Measurements from ENCODE around the gene CCNL1.
A peak's percentile ranks its signal among the peaks of the same experiment; 100 is the strongest.

CCNL1 gene

DNA sequence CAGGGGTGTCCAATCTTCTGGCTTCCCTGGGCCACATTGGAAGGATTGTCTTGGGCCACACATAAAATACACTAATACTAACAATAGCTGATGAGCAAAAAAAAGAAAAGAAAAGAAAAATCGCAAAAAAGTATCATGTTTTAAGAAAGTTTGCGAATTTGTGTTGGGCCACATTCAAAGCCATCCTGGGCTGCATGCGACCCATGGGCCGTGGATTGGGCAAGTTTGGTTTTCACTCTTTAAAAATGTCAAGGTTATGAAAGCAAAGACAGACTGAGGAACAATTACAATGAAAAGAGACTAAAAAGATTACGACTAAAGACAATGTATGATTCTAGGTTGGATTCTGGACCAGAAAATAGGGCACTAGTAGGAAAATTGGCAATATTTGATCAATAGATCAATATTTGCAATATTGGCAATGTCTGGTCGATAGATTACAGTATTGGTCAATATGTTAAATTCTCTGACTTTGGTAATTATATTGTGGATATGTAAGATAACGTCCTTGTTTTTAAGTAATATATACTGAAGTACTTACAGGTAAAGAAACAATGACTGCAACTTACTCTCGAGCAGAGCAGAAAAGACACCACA is 19.9 kb downstream of the CCNL1 start:
- Histone ChIP-seq H3K4me1 (ENCODE audit: control insufficient read depth in 1 of 2, insufficient read depth in 2 of 2, low read length in 2 of 2) (peaks cover 10 to 15% of the 10 kb centered on the region in 2 donors), H3K9me3 (ENCODE audit: control insufficient read depth in 1 of 2, low read length in 2 of 2) (no peaks in the 10 kb centered on the region), H3K4me3 (ENCODE audit: low read depth in 1 of 2, low read length in 2 of 2) (no peak overlapping the region), H3K27me3 (ENCODE audit: low read depth, low read length) (no peaks in the 10 kb centered on the region), H3K36me3 (ENCODE audit: control insufficient read depth in 1 of 2, insufficient read depth in 2 of 2, low read length in 2 of 2) (peaks cover 9 to 22% of the 10 kb centered on the region in 2 donors), H3K27ac (ENCODE audit: low read length) (no peak overlapping the region)

DNA sequence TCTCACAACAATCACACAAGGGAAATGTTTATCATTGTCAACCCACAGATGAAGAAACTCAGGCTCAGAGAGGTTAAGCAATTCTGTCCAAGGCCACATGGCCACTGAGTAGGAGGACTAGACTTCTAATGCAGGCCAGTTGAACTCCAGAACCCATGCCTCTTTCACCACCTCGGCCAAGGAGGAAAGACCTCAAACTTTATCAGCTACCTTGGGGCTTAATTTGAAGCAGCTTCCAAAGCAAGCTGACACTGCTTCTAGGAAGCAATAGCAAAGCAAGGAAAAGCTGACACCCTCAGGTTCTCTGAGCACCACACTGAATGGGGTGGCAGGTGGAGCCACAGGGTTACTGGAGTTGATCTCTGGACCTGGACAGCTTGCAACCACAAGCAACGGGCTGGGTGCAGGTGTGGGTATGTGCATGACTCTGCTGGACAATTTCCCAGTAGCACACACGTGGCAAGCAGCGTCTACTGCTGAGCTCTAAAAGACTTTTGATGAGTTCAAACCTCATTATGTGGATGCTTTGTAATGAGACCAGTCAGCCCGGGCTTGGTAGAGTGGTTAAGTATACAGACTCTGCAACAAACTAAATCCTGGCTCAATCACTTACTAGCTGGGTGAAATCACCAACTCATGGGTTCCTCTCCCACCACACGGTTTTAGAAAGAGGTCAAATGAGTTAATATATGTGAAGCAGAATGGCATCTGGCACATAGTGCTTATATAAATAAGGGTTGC is 23.1 kb downstream of the CCNL1 start:
- Histone ChIP-seq H3K27ac (ENCODE audit: low read length) (peak overlapping the region; percentile 72), H3K4me3 (ENCODE audit: low read depth in 1 of 2, low read length in 2 of 2) (peak overlapping the region in 1 of 2 donors; percentile 31), H3K9me3 (ENCODE audit: control insufficient read depth in 1 of 2, low read length in 2 of 2) (no peaks in the 10 kb centered on the region), H3K4me1 (ENCODE audit: control insufficient read depth in 1 of 2, insufficient read depth in 2 of 2, low read length in 2 of 2) (peaks cover 13 to 22% of the 10 kb centered on the region in 2 donors), H3K36me3 (ENCODE audit: control insufficient read depth in 1 of 2, insufficient read depth in 2 of 2, low read length in 2 of 2) (no peaks in the 10 kb centered on the region), H3K27me3 (ENCODE audit: low read depth, low read length) (no peaks in the 10 kb centered on the region)

DNA sequence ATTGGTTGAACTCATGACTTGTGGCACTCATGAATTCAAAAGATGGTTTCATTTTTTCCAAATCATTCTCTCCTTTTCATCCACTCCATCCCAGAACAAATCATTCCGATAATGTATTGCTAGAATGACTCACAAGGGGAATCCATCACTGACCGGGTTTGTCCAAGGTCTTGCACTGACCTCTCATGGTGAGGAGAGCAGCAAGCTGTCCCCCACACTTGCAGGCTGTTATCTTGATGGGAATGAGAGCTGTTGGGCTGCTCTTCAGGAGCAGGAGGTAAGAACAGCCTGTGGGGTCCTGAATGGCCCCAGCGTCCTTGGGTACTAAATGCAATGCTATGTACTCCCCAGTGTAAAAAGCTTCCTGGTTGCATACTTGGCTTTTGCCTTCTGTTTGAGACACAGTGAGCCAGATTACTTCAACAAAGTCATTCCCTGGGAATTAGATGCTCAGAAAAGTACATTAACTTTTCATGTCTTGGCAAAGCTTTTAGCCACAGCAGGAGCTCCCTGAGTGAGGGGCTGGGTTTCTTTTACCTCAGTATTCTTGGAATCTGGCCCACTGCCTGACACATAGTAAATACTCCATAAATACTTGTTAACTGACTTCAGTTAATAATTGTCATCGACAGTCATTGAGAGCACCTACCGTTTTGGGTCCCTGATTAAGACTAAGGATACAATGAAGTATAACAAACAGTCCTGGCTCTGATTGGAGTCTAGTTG is 24.1 kb downstream of the CCNL1 start:
- H3K4me1 ChIP-seq (ENCODE audit: control insufficient read depth in 1 of 2, insufficient read depth in 2 of 2, low read length in 2 of 2): peaks cover 16 to 26% of the 10 kb centered on the region in 2 donors
- H3K9me3 ChIP-seq (ENCODE audit: control insufficient read depth in 1 of 2, low read length in 2 of 2): no peaks in the 10 kb centered on the region

GRCh38 chr3:157134620-157135191 is 25.2 kb downstream of the CCNL1 start:
- H3K4me3 ChIP-seq (ENCODE audit: low read depth in 1 of 2, low read length in 2 of 2): no peak overlapping the region
- no peaks in the 10 kb centered on the region for H3K36me3 ChIP-seq (ENCODE audit: control insufficient read depth in 1 of 2, insufficient read depth in 2 of 2, low read length in 2 of 2)
- peak overlapping the region; percentile 16 for H3K27ac ChIP-seq (ENCODE audit: low read length)
- peaks cover 16 to 26% of the 10 kb centered on the region in 2 donors for H3K4me1 ChIP-seq (ENCODE audit: control insufficient read depth in 1 of 2, insufficient read depth in 2 of 2, low read length in 2 of 2)
- no peaks in the 10 kb centered on the region for H3K9me3 ChIP-seq (ENCODE audit: control insufficient read depth in 1 of 2, low read length in 2 of 2)
- H3K27me3 ChIP-seq (ENCODE audit: low read depth, low read length): no peaks in the 10 kb centered on the region

More for the DNA sequence above, 24.1 kb downstream of the CCNL1 start:
- H3K36me3 ChIP-seq (ENCODE audit: control insufficient read depth in 1 of 2, insufficient read depth in 2 of 2, low read length in 2 of 2): no peaks in the 10 kb centered on the region
- H3K27me3 ChIP-seq (ENCODE audit: low read depth, low read length): no peaks in the 10 kb centered on the region
- H3K27ac ChIP-seq (ENCODE audit: low read length): peak overlapping the region; percentile 16
- no peak overlapping the region for H3K4me3 ChIP-seq (ENCODE audit: low read depth in 1 of 2, low read length in 2 of 2)

DNA sequence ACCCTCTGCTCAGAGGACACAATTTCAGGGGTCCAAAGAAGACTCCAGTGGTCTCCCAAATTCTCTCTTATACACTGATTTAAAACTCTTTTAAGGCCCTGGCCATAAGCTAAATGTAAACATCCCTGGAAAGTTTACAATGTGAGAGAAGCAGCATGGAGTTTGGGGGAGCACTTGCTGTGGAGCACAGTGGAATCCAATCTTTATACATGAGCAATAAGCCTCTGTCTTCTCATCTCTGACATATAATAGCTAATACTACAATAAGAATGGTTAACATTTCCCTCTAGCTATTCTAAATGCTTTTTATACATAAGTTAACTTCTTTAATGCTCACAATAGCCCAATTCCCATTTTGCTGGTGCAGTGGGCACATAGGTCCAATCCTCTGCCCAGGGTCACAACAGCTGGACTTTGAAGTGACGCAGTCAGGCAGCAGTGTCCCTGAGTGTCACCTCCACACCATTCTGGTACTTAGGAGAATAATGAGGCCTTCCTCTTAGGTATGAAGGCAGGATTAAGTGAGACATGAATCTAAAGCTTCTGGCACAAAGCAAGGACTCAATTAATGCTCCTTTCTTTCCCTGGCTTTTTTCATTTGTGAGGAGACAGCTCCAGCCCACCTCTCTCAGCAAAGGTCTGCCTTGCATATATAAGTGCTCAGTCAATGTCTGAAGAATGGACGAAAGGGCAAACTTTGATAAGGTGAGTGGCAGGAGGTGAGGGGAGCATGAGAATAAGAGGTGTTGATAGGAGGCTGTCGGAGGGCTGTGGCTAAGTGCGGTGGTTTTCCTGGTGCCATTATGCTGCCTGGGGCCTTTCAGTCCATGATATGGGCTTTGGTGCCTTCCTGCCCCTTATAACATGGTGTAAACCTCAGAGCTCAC is 26.3 kb downstream of the CCNL1 start:
- no peaks in the 10 kb centered on the region for H3K27me3 ChIP-seq (ENCODE audit: low read depth, low read length)
- no peak overlapping the region for H3K27ac ChIP-seq (ENCODE audit: low read length)
- H3K9me3 ChIP-seq (ENCODE audit: control insufficient read depth in 1 of 2, low read length in 2 of 2): no peaks in the 10 kb centered on the region
- peaks cover 19 to 33% of the 10 kb centered on the region in 2 donors for H3K4me1 ChIP-seq (ENCODE audit: control insufficient read depth in 1 of 2, insufficient read depth in 2 of 2, low read length in 2 of 2)
- no peak overlapping the region for H3K4me3 ChIP-seq (ENCODE audit: low read depth in 1 of 2, low read length in 2 of 2)
- H3K36me3 ChIP-seq (ENCODE audit: control insufficient read depth in 1 of 2, insufficient read depth in 2 of 2, low read length in 2 of 2): no peaks in the 10 kb centered on the region

GRCh38 chr3:157132936-157133335 is 27.0 kb downstream of the CCNL1 start:
- peaks cover 23 to 34% of the 10 kb centered on the region in 2 donors for H3K4me1 ChIP-seq (ENCODE audit: control insufficient read depth in 1 of 2, insufficient read depth in 2 of 2, low read length in 2 of 2)
- H3K36me3 ChIP-seq (ENCODE audit: control insufficient read depth in 1 of 2, insufficient read depth in 2 of 2, low read length in 2 of 2): no peaks in the 10 kb centered on the region
- no peak overlapping the region for H3K27ac ChIP-seq (ENCODE audit: low read length)
- no peak overlapping the region for H3K4me3 ChIP-seq (ENCODE audit: low read depth in 1 of 2, low read length in 2 of 2)
- H3K27me3 ChIP-seq (ENCODE audit: low read depth, low read length): no peaks in the 10 kb centered on the region
- no peaks in the 10 kb centered on the region for H3K9me3 ChIP-seq (ENCODE audit: control insufficient read depth in 1 of 2, low read length in 2 of 2)

GRCh38 chr3:157132341-157132740 is 27.6 kb downstream of the CCNL1 start:
- H3K4me3 ChIP-seq (ENCODE audit: low read depth in 1 of 2, low read length in 2 of 2): no peak overlapping the region
- H3K36me3 ChIP-seq (ENCODE audit: control insufficient read depth in 1 of 2, insufficient read depth in 2 of 2, low read length in 2 of 2): no peaks in the 10 kb centered on the region
- no peak overlapping the region for H3K27ac ChIP-seq (ENCODE audit: low read length)
- no peaks in the 10 kb centered on the region for H3K9me3 ChIP-seq (ENCODE audit: control insufficient read depth in 1 of 2, low read length in 2 of 2)
- H3K4me1 ChIP-seq (ENCODE audit: control insufficient read depth in 1 of 2, insufficient read depth in 2 of 2, low read length in 2 of 2): peaks cover 22 to 31% of the 10 kb centered on the region in 2 donors
- H3K27me3 ChIP-seq (ENCODE audit: low read depth, low read length): no peaks in the 10 kb centered on the region

- Histone ChIP-seq H3K27ac (ENCODE audit: low read length) (no peak overlapping the region), H3K36me3 (ENCODE audit: control insufficient read depth in 1 of 2, insufficient read depth in 2 of 2, low read length in 2 of 2) (no peaks in the 10 kb centered on the region), H3K9me3 (ENCODE audit: control insufficient read depth in 1 of 2, low read length in 2 of 2) (no peaks in the 10 kb centered on the region), H3K4me1 (ENCODE audit: control insufficient read depth in 1 of 2, insufficient read depth in 2 of 2, low read length in 2 of 2) (peaks cover 17 to 27% of the 10 kb centered on the region in 2 donors), H3K27me3 (ENCODE audit: low read depth, low read length) (no peaks in the 10 kb centered on the region), H3K4me3 (ENCODE audit: low read depth in 1 of 2, low read length in 2 of 2) (no peak overlapping the region)
Observed at GRCh38 chr3:157131861-157132260, 28.1 kb downstream of the CCNL1 start.

GRCh38 chr3:157130467-157131251 is 29.3 kb downstream of the CCNL1 start:
- peaks cover 15 to 20% of the 10 kb centered on the region in 2 donors for H3K4me1 ChIP-seq (ENCODE audit: control insufficient read depth in 1 of 2, insufficient read depth in 2 of 2, low read length in 2 of 2)
- H3K27me3 ChIP-seq (ENCODE audit: low read depth, low read length): no peaks in the 10 kb centered on the region
- no peaks in the 10 kb centered on the region for H3K36me3 ChIP-seq (ENCODE audit: control insufficient read depth in 1 of 2, insufficient read depth in 2 of 2, low read length in 2 of 2)
- no peaks in the 10 kb centered on the region for H3K9me3 ChIP-seq (ENCODE audit: control insufficient read depth in 1 of 2, low read length in 2 of 2)
- H3K4me3 ChIP-seq (ENCODE audit: low read depth in 1 of 2, low read length in 2 of 2): peak overlapping the region in 1 of 2 donors; percentile 14
- peak overlapping the region; percentile 81 for H3K27ac ChIP-seq (ENCODE audit: low read length)

DNA sequence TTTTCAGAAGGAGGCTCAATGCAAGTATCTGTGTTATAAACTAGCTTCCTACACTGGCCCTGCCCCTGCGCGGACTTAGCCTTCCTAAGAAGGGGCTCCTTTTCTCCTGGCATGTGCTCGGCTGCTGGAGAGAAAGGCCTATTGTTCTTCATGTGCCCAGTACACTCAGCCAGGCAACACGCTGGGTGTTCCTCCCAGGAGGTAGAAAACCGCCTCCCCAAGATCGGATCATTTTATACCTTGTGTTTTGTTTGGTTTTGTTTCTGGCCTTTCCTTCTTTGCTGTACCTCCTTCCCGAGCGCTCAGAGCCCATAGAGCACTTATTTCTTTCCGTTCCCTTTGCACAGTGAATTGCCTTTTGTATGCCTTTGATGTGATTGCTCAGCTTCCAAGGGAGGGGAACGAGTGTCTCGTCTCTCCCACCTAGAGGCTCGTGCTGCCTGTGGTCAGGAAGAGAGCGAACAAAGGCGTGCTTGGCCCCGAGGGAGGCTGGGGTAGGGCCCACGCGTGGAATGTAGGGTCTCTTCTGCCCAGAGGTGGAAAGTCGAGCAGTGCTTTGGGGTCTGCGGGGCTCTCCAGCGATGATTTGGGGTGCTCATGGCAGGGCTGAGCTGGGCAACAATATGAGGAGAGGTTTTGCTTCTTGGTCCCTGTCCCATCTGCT is 30.0 kb downstream of the CCNL1 start:
- Histone ChIP-seq H3K27ac (ENCODE audit: low read length) (peak overlapping the region; percentile 81), H3K27me3 (ENCODE audit: low read depth, low read length) (no peaks in the 10 kb centered on the region), H3K36me3 (ENCODE audit: control insufficient read depth in 1 of 2, insufficient read depth in 2 of 2, low read length in 2 of 2) (no peaks in the 10 kb centered on the region), H3K4me1 (ENCODE audit: control insufficient read depth in 1 of 2, insufficient read depth in 2 of 2, low read length in 2 of 2) (peaks cover 11 to 18% of the 10 kb centered on the region in 2 donors), H3K9me3 (ENCODE audit: control insufficient read depth in 1 of 2, low read length in 2 of 2) (no peaks in the 10 kb centered on the region), H3K4me3 (ENCODE audit: low read depth in 1 of 2, low read length in 2 of 2) (peak overlapping the region in 1 of 2 donors; percentile 14)

Data from muscle layer of duodenum (tissue), 2 donors.